HG02884 (cell line): ENCODE results near the gene SEPTIN1.

Experiments used
- ATAC-seq: cut with Tn5 transposase; IDR thresholded peaks from one replicate; pipeline ENCODE4 v1.9.1; 2021; ENCODE audit warnings: mild to moderate bottlenecking, moderate library complexity; ENCODE audit not compliant: unreplicated experiment

SEPTIN1 gene, protein sequence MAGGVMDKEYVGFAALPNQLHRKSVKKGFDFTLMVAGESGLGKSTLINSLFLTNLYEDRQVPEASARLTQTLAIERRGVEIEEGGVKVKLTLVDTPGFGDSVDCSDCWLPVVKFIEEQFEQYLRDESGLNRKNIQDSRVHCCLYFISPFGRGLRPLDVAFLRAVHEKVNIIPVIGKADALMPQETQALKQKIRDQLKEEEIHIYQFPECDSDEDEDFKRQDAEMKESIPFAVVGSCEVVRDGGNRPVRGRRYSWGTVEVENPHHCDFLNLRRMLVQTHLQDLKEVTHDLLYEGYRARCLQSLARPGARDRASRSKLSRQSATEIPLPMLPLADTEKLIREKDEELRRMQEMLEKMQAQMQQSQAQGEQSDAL

DNA sequence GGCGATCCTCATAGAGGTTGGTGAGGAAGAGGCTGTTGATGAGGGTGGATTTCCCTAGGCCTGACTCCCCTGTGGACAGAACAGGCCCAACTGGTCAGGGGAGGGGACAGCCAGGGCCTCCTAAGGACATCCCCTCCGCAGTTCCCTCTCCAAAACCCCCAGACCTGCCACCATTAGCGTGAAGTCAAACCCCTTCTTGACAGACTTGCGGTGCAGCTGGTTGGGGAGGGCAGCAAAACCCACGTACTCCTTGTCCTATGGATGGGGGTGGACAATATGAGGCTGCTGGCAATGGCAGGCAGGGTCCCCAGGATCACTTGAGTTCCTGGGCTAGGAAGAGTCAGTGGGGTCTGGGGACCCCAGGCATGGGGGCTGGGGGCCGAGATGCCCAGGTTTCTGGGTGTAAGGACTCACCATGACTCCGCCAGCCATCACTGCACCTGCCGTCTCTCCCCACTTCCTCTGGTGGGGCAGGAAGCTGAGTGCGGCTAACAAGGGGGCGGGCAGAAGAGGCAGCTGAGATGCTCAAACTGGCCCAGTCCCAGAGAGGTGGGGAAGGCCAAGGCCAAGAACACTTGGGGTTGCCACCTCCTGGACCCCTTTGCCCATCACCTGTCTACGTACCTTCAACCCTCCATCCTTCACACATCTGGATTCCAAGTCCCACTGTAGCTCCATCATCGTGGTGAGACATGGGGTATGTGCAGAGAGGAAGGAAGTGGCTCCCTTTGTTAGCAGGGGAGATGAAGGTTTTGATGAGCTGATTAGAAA is at the start of gene SEPTIN1:
Gene SEPTIN1 (minus strand): TSS at position 451 of the 771 bp plus-strand sequence. CDS start 19 bp downstream, at position 432.
- no peak for ATAC-seq

DNA sequence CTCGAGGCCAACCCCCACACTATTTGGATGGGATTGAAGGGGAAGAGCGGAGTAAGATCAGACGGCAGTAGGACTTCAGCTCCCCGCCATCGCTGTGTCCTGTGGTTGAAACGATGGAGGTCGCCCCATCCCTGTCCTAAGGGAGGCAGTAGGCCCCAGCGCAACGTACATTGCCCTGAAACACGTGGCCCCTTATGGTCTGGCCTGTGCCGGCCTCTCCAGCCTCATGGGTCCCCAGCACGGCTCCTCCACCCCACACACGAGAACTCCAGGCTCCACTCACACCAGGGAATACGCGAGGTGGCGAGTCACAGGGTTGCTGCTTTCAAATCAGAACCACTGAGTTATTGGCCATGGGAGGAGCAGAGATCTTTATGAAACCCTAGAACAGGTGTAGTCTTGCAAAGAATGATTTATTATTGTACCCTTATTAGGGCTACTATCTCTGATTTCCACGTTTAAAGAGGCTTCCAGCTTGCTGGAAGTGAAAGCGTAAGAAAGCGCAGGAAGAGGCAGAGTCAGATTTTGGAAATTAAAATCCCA is 48.1 kb upstream of the SEPTIN1 start:
- ATAC-seq, result peak; percentile 10

DNA sequence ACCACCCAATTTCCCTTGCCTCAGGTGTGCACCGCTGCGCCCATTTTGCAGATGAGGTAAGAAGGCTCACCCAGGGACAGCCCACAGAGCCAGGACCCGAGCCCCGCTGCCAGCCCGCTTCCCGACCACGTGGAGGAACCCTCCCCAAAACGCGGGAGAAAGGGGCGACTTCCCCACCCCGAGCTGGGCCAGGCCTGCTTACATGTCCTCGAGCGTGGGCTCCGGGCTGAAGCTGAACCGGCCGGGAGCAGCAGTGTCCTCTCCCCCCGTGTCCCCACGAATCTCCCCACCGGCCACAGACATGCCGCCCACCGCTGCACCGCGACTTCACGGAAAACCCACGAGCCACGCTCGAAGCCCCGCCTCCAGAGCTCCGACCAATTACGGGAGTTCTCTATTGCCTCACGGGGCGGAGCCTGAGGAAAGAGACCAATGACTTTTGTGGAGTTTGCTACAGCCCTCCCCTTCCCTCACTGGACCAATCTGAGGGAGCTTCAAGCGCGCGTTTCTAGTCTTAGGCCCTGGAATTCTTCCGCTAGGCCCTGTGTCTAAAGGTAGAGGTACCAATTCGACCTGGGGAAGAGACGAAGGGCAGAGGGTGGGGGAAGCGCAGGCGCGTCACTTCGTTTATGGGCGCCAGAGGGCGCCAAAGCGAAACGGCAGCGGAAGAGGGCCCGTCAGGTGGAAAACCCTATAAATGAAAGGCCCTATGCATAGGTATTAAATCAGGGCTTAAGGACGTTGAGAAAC is 47.5 kb upstream of the SEPTIN1 start, which contains the start of gene DCTPP1:
Gene DCTPP1 (minus strand): TSS at position 353 of the 750 bp plus-strand sequence. CDS start 50 bp downstream, at position 303.
- peak; percentile 96 for ATAC-seq

DNA sequence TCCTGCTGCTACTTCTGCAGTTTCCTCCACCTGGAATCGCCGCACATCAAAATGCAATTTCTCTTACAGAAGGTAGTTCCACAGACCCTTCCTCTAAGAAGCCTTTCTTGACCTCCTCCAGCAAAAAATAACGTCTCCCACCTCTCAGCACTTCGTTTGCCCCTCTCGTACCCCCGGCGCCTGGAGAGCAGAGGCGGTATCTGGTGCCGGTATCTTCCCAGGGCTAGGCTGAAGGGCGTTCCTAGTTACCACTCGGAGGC is 47.0 kb upstream of the SEPTIN1 start:
- no peak for ATAC-seq

DNA sequence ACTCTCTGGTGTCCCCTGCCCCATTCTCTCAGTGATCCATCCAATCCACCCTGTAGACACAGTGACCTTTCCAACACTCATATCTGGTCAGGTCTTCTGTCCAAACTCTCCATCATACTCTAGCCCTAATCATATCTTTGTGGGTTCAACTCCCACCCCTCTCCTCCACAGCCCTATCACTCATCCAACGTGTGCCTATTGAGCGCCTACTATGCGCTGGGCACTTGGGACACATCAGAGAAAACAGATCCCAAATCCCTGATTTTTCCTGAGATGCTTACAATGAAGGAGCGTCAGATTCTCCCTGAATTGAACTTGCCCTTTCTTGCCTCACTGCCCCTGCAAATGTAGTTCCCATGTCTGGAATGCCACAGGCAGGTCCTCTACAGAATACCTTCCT is 45.7 kb upstream of the SEPTIN1 start:
- ATAC-seq, result no peak

DNA sequence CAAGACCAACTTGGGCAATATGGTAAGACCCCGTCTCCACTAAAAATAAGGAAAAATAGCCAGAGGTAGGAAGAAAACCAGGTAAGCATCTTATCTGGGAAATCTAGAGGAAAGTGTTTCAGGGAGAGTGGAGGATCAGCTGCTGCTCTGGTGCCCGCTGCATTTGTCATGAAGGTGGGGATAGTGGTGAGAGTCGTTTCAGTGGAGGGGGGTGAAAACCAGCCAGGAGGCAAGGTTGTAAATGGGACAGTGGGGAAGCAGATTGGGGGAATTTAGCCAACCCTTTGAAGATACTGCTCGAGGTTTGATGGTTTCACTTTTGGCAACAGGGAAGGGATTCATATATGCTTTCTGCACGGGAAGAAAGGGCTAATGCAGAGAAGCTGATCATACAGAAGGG is 38.6 kb upstream of the SEPTIN1 start:
- ATAC-seq, result no peak

DNA sequence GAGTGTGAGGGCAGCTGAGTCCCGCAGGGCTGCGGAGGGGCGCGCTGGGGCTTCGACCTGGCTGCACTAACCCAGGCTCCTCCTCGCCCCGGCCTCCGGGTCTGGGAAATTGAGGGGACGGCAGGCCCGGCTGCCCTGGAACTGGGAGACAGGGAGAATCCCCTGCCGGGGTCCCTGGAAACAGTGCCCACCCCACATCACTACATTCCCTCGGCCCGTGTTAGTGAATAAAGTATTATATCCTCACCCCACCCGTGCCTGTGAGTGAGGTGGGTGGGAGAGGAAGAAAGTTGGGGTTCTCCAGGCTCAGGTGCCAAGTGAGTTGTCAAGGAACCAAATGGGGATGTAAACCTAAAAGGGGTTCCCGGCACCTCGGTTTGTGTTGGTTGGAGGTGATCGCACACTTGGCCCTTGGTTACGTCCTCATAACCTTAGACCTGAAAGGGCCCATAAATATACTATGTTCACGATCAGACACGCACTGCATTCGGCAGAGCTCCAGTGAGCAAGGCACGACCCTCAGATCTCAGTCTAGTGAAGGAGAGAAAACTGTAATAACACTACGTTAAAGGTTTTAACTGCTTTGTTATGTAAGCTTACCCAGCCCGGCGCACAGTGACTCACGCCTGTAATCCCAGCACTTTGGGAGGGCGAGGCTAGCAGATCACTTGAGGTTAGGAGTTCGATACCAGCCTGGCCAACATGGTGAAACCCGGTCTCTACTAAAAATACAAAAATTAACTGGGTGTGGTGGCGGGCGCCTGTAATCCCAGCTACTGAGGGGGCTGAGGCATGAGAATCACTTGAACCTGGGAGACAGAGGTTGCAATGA is 36.2 kb upstream of the SEPTIN1 start:
- ATAC-seq, result no peak

DNA sequence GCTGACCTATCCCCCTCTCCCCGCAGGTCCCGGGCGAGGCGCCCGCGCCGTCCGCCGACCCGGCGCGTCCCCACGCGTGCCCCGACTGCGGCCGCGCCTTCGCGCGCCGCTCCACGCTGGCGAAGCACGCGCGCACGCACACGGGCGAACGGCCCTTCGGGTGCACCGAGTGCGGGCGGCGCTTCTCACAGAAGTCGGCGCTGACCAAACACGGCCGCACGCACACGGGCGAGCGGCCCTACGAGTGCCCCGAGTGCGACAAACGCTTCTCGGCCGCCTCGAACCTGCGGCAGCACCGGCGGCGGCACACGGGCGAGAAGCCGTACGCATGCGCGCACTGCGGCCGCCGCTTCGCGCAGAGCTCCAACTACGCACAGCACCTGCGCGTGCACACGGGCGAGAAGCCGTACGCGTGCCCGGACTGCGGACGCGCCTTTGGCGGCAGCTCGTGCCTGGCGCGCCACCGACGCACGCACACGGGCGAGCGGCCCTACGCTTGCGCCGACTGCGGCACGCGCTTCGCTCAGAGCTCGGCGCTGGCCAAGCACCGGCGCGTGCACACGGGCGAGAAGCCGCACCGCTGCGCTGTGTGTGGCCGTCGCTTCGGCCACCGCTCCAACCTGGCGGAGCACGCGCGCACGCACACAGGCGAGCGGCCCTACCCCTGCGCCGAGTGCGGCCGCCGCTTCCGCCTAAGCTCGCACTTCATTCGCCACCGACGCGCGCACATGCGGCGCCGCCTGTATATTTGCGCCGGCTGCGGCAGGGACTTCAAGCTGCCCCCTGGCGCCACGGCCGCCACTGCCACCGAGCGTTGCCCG is 35.4 kb upstream of the SEPTIN1 start:
- ATAC-seq, result peak; percentile 70

DNA sequence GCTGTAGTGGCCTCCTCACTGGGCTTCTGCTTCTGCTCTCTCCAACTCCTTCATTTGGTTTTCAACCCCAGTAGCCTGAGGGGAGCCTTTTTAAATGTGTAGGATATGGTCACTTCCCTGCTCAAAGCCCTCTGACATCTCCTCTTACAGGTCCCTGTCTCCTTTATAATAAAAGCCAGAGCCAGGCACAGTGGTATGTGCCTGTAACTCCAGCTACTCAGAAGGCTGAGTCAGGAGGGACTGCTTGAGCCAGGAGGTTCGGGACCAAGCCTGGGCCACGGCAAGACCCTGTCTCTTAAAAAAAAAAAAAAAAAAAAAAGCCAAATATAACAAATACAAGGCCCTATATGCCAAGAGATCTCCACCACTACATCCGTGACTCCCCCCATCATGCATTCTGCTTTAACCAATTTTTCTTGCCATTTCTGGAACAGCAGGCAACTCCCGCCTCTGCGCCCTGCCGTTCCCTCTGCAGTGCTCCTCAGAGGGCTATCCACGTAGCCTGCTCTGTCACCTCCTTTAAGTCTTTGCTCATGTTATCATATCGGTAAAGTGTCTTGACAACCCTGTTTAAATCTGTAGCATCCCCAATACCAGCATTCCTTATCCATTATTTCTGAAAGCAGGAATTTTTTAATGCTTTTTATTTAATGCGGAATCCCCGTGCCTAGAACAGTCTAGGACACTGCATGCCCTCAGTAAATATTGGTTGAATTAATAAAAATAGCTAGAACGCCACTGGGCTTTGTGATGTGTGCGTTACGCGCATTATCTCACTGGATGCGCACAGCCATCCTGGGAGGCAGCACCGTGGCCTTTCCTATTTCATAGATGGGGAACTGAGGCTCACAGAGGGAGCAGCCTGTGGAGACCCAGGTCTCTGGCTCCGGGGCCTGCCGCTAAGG is 34.5 kb upstream of the SEPTIN1 start:
- ATAC-seq, result no peak

DNA sequence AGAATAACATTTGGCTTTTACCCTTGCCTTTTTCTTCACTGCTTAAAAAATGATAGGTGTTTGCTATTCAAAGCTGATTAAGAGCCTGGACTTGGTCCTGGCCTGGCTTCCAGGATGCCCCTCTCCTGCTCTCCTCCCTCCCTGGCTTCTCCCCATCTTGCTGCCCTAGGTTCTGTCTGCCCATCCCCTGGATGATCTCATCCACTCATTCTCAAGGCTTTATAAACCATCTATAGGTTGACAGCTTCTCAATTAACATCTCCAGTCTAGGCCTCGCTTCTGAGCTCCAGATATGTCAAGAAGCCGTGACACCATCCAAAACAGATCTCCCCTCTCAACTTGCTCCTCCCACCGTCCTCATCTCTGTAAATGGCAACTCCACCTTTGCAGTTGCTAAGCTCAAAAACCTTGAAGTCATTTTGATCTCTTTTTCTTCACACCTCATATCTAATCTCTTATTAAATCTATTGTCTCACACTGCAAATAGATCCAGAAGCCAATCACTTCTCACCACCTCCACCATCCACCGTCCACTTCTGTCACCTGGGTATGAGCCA is 33.8 kb upstream of the SEPTIN1 start:
- ATAC-seq, result no peak

DNA sequence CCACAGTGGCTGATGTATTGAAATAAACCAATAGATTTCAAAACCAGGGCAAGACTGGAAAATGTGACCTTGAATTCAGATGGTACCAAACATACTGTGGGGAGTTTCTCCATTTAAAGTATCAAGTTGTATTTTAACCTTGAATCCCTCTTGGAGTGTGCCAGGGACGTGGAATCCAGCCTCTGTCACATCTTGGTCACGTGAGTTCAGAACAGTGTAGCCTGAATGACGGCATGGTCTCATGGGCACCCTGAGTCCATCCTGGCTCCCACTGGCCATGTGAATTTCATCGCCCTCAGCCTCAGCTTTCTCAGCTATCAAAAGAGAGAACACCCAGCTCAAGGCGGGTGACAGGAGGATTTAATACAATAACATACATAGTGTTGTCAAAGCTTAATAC is 31.8 kb upstream of the SEPTIN1 start:
- no peak for ATAC-seq

DNA sequence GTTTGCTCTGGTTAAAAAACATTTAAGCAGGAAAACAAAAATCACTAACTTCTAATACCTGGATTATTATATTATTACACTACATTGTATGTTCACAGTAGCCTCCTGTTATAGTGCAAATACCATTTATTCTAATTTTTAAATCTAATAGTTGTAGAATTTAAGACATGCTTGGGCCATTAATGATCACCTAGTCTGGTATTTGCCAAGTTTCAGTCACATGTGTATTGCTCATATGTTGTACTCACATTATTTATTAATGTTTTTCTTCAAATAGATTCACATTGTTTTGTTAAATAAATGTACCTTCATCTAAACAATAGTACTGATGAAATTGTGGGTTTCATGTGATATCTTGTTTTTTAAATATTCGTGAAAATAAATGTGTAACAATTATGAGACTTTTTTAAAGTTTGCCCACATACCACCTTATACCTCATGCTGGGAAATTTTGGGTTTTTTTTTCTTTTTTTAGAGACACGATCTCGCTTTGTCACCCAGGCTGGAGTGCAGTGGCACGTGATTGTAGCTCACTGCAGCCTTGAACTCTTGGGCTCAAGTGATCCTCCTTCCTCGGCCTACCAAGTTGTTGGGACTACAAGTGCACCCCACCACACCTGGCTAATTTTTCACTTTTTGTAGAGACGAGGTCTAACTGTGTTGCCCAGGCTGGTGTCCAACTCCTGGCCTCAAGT is 30.9 kb upstream of the SEPTIN1 start:
- no peak for ATAC-seq

DNA sequence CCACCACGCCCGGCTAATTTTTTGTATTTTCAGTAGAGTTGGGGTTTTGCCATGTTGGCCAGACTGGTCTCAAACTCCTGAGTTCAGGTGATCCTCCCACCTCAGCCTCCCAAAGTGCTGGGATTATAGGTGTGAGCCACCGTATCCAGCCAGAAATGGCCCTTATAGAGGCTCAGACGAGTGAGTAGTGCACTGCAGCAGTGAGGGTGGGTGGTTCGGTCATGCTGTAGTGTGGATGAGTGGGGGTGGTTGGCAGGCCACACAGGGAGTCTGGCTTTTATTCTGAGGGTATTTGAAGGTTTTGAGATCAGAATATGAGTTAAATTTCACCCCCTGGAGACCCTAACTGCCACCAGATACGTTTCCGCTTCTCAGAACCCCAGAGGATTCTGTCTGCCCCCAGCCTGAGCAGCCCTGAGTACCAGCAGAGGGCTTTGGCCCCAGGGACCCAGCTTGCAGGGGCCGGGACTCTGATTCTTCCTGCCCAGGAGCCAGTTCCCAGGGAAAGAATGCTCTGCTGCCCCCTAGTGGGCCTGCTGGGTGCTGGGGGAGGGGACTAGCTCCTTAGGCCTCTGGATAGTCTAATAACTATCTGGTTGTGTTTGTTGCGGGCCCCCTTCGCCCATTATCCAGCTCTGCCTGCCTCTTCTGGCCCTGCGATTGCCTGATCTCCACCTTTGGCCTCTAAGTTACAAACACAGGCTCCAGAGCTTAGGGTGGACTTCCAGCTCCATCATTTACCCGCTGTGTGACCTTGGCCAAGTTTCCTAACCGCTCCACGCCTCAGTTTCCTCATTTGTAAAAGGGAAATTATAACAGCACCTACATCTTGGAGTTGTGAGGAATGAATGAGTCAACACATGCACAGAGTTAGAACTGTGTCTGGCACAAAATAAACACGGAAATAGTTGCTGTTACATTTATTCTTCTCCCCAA is 27.0 kb upstream of the SEPTIN1 start:
- no peak for ATAC-seq

DNA sequence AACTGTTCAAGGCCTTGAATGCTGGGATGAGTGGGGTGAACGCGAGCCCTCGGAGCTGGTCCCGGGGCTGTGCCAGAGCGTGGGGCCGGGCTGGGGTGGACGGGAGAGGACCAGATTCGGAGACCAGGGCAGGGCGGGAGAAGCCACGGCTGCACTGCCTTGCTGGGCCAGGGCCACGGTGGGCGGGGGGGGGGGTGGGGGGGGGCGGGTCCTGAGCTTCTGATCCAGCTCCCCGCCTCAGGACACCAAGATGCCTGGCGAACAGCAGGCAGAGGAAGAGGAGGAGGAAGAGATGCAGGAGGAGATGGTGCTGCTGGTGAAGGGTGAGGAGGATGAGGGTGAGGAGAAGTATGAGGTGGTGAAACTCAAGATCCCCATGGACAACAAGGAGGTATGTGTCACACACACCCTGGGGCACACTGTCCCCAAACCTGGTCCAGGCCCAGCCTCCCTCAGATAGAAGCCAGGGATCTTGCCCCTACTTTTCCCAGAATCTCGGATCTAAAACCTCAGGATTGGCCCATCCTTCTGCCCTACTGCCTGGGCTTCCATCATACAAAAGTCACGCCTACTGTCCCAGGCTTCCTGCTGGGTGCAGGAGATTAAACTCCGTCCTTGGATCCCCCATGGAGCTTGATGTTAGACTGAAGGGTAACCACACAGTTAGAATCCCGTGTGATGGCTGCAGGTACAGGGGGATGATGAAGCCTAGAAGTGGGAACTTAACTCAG is 25.6 kb upstream of the SEPTIN1 start:
- ATAC-seq, result no peak

DNA sequence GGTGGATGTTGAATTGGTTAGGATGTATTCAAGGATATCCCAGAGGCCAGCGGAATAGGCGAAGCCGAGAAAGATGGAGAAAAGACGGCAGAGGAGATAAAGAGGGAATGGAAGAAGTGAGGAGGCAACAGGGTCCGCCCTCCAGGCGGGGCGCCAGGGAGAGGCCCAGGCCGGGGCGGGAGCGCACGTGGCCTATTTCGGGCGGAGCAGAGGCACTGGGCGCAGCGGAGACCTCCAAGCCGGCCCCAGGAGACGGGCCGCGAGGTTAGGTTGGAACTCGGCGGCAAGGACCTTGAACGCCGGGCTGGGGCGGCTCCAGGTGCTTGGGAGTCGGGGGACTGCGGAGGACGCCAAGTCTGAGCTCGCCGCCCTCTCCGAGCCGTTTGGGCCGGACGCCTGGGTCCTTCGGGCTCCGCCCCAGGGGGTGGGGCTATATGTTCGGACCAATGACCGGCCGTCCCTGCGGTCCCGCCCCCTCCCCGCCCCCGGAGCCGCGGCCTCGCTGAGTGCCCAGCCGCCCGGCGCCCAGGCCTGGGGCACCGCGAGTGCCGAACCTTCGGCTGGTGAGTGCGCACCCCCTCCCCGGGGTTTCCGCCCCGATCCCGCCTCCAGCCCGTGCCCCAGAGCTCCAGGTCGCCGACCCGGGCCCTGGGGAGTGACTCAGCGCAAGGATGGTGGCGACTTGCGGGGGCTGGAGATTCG is 24.9 kb upstream of the SEPTIN1 start, which contains the start of gene ZNF771:
Gene ZNF771 (plus strand): TSS at position 505 of the 702 bp plus-strand sequence. CDS start 448 bp downstream, outside the sequence.
- peak; percentile 76 for ATAC-seq
